Right ventricle myocardium superior (tissue), 1 donor: ENCODE data around the gene PLIN5. TPM values are rescaled to one million over a fixed set of nuclear protein-coding genes. Genes with fewer than 3 reads are reported as not detected.
"Not testable (repeated sequence)": the region's sequence is repeated elsewhere in the genome, so short reads cannot be mapped to it uniquely, and the experiment has no call there.

Source experiments
- ATAC-seq: fragments of 200-7000 bp; cut with Tn5 transposase; one replicate; pipeline ENCODE4 v1.9.1; 2020; ENCODE audit warnings: mild to moderate bottlenecking; ENCODE audit not compliant: poor library complexity
- DNase-seq: peaks from one replicate; pipeline ENCODE4 v3.0.0-alpha.2; 2020
- intact Hi-C: fragments of 100-400 bp; cut with DNase I; formaldehyde crosslinking; loops from one replicate; pipeline ENCODE4 v1.11.2; 2022
- total RNA-seq: library from RNA; stranded (reverse); fragmentation: NEBNext Ultra II Directional; extraction: Animal tissue kit (Norgen Biotek cat#: 25700); gene quantifications from one replicate; pipeline ENCODE4 v1.2.1, GENCODE V29; 2021
- donor health status: DM: no; HTN: yes; CAD: no; lungs with severe emphysema.

The PLIN5 gene
- total RNA-seq, 1 donor from 2014 or later, result 64.6 TPM

DNA sequence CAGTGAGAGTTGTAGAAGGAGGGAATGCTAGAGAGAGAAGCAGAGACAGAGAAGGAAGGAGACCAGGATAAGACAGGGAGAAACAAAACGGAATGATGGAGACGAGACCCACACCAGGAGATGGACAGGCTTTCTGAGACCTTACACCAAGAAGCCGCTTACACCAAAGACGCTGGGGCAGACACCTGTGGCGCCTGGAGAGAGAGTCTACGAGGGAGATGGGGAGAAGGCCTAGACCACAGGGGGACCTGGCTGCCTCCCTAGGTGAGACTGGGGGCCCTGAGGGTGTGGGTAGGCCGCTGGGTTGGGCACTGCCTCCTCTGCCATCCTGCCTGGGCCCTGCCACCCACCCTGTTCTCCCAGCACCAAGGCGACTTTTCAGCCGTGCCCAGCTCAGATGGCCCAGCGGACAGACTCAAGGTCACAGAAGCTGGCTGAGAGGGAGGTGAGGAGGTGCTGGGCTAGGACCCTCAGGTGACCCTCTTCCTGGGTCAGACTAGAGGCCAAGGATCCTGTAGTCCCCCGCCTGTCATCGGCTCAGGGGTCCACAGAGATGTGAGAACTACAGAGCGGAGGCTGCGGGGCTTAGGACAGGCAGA is 5.0 kb downstream of the PLIN5 start:
- ATAC-seq (no peak), DNase-seq (no peak)
- intact Hi-C loops, result no loop called here

DNA sequence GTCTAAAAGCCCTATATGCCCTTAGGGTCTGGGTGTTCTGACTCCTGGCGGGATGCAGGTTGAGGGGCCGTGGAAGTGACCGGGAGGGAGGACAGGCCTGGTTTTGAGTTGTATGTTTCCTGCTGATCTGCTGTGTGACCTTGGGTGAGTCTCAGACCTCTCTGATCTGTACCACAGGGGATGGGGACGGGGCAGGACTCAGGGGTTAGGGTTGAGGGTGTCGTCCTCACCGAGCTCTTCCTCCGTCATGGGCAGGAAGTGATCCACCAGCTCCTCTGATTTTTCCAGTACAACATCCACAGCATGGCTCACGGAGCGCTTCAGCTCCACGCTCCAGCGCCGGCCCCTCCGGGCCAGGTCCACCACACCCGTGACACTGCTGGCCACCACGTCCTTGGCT is 6.2 kb downstream of the PLIN5 start:
- ATAC-seq (no peak), DNase-seq (no peak)
- intact Hi-C loops, result no loop called here

DNA sequence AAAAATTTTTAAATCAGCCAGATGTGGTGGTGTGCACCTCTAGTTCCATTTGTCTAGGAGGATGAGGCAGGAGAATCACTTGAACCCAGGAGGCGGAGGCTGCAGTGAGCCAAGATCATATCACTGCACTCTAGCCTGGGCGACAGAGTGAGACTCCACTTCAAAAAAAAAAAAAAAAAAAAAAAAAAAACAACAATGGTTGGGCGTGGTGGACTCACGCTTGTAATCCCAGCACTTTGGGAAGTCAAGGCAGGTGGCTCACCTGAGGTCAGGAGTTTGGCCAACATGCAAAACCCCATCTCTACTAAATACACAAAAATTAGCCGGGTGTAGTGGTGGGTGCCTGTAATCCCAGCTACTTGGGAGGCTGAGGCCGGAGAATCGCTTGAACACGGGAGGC is 7.6 kb downstream of the PLIN5 start:
- ATAC-seq, DNase-seq, intact Hi-C loops: not testable (repeated sequence)

DNA sequence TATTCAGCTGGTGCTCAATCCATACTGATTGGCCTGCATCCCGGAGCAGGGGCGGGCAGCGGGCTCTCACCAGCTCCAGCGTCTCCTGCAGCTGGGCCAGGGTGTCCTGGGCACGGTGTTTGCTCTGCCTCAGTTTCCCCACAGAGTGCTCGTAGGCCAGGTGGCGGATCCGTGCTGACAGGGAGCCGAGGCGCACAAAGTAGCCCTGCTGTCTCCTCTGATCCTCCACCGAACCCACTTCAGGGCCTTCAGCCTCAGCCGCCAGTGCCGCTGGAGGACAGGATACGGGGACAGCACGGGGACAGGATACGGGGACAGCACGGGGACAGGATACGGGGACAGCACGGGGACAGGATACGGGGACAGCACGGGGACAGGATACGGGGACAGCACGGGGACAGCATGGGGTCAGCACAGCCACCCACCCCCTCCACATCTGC is 9.4 kb downstream of the PLIN5 start:
- DNase-seq, result no peak
- intact Hi-C loops, result no loop called here
- ATAC-seq, result no peak

DNA sequence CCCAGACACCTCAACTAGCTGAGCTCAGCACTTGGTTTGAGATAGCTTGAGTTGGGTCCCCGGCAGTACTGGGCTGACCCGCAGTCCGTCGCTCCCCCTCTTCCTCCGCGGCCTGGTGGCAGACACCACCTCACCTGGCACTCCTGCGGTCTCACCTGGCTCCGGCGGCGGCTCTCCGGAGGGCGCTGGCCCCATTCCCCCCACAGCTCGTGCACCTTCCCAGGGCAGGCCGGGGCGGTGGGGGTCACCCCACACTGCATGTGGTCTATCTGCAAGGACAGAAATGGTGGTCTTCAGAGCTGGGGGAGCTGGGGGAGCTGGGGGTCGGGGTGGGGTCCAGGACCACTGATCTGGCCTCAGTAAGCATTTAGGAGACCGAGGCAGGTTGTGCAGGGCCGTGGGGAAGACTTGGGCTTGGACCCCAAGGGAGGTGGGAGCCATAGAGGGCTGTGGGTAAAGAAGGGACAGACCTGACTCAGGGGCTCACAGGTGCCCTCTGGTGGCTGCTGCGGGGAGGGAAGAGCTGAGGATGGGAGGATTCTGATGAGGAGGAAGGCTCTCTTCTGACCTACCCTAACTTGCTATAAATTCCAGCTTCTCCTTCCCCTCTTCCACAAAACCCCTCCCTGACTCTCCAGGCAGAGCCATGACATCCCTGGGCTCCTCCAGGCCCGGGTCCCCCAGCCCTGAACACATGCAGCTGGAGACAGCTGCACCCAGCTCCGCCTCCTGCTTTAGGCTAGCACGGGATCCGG is 10.0 kb downstream of the PLIN5 start:
- ATAC-seq (peak; percentile 48), DNase-seq (peak; percentile 74)
- intact Hi-C loops, result no loop called here

DNA sequence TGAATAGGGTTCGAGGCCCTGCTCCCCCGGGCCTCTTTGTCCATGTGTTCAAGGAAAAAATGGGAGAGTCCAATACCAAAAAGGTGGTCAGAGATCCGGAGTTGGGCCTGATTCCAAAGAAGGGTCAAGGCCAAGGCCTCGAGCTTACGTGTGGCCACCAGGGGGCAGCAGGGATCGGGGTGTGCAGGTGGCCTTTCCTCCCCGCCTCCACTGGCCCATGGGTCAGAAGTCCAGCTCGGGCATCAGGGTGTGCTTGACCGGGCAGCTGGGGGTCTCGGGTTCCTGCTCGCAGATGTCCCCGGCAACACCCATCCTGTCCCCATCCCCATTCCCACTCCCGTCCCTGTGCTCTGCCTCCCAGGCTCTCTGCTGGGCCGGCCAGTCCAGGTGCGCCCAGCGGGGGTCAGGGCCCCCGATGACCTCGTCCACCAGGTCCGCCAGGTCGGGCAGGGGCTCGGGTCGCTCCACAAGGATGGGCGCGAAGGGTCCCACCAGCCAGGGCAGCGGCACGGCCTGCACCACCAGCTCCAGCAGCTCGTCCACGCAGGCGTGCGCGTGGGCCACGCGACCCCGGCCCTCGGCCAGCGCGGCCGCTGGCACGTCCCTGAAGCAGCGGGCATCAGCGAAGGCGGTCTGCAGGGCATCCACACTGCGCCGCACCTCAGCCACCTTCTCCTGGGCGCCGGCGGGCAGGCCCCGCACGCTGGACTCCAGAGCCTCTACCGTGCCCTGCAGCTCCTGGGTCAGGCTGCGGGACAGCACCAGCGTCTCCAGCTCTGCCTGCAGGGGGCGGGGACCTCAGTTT is 11.5 kb downstream of the PLIN5 start:
- peak; percentile 76 for DNase-seq
- no peak for ATAC-seq
- intact Hi-C loops, result no loop called here

DNA sequence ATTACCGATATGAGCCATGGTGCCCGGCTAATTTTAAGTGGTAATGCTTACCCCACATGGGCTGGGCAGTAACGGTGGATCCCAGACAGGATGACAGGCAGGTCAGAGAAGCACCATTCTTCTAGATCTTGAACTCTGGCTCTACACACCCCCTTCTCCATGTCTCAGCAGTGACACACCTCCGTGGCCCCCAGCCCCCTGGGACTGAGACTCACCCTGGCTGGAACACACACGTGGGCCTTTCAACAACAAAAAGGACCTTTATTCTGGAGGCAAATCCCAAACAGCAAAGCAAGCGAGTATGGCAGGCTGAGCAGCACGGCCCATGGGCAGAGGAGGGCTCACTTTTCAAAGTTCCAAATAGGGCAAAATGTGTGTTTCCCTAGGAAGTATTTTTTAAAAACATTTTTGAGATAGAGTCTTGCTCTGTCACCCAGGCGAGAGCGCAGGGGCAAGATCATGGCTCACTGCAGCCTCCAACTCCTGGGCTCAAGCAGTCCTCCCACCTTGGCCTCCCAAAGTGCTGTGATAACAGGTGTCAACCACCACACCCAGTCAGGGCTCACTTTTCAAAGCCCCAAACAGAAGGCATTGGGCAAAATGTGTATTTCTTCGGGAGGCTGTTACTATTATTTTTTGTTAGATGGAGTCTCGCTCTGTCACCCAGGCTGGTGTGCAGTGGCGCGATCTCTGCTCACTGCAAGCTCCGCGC is 12.6 kb downstream of the PLIN5 start:
- intact Hi-C loops, result no loop called here
- ATAC-seq, result no peak
- DNase-seq, result no peak

DNA sequence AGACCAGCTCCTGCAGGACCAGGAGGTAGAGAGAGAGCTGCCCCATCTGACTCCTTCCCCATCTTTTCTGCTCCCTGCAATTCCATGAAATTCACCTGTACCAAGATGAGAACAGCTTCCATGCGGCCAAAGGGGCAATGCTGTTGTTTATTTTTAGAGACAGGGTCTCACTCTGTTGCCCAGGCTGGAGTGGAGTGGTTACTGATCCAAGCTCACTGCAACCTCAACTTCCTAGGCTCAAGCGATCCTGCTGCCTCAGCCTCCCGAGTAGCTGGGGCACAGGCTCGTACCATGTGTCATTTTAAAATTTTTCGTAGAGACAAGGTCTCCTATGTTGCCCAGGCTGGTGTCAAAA is 13.2 kb downstream of the PLIN5 start:
- DNase-seq (no peak), ATAC-seq (no peak)
- intact Hi-C loops, result no loop called here

DNA sequence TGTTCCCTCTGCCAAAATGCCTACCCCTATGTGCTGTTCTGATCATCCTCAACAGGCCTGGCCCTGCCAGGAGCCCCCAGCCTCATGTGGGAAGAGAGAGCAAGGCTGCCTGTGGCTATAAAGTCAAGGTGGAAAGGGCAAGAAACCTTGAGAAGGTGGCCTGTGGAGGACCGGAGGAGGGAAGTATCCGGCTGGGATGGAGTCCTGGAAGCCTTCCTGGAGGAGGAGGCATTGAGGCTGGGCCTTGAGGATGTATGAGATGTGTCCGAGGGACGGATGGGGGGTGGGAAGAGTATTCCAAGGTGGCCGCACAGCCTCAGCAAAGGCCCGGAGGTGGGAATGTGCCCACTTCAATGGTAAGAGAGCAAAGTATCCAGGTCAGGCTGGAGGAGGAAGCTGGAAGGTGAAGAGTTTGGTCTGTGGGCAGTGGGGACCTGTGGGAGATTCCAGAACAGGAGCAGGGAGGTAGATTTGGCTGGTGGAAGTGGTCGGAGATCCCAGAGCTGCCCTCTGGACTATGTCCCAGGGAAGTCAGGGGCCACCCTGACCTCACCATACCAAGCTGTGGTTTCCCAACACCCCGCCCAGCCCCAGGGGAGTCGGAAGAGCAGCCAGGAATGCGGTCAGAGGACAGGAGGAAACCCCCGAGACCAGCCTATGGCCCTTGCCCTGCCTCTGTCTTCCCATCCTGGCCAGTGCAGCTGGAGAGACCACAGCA is 13.7 kb downstream of the PLIN5 start:
- DNase-seq (peak; percentile 44), ATAC-seq (no peak)
- intact Hi-C loops, result no loop called here

DNA sequence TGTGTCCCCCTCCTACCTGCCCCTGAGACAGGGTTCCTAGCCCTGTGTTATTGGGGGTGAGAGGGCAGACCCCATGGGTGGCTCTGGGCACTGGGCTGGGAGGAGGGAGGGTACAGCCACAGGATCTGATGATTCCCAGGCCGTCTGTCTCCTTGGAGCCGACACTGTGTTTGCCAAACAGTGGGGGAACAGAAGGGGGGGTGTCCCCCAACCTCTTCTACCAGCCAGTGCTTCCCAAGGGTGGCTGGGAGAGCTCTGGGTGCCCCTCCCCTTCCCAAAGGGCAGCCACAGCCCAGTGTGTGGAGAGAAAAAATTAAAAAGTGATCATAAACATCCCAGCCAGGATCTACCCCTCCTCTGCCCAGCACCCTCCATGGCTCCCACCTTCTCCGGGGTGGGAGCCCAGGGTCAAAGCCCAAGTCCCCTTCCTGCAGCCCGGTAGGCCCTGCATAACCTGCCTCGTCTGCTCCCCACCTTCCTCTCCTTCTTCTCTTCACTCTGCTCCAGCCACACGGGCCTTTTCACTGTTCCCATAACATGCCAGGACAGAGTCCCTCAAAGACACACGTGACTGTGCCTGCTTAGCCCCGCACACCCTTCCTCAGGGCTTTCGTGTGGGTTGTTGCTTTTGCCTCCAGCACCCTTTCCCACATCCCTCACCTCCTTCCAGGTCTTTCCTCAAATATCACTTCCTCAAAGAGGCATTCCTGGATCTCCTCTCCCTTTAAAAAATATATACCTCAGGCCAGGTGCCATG is 15.3 kb downstream of the PLIN5 start:
- DNase-seq (peak; percentile 73), ATAC-seq (peak; percentile 73)
- intact Hi-C loops, result no loop called here

DNA sequence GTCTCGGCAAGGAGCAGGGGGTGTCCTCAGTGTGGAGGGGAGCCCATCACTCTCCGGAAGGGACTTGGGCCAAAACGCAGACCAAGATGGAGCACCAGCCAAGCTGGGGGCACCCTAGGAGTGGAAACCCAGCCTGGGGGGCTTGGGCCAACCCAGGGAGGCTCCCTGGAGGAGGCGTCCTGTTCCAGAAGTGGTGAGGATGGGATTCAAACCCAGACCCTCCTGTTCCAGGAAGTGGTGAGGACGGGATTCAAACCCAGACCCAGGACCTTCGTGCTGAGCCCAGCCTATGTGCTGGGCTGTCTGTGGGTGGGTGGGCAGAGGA is 15.9 kb downstream of the PLIN5 start:
- intact Hi-C loops, result no loop called here
- ATAC-seq (no peak), DNase-seq (no peak)

DNA sequence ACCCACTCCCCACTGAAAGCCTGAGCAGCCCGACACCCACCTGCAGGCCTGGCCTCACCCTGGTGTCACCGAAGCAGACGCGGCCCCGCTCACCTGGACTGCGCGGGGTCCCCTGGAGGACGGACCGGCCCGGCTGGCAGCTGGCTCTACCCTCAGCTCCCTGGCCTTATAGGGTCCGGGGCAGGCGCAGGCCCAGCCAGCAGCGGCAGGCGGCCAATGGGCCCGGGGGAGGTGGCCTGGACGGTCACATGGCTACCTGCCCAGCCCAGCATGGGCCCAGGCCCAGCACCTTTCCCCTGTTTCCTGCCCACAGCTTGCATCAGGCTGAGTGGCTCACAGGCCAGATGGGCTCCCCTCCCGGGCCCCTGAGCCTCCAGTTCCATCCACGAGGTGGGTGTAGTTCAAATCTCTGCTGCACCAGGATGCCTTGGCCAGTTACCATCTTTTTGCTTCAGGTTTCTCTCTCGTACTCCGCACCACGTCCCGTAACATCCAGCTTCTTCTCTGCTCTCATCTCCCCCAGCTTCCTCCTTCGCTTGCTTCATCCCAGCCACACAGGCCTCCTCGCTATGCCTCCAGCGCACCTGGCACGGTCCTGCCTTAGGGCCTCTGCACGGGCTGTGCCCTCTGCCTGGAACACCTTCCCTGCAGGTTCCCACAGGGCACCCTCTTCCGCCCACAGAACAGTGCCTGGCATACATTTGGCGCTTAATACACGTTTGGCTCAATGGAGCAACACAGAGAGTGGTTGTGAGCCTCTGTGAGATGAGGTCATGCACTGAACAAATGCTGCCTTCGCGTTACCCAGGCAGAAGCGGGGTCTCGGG is 16.5 kb downstream of the PLIN5 start, which contains the start of gene PLIN4:
Gene PLIN4, minus strand, starts transcription at position 142 of the 827 bp plus-strand sequence. CDS start 214 bp downstream, outside the sequence.
- DNase-seq (peak; percentile 89), ATAC-seq (peak; percentile 81)
- intact Hi-C loops, result no loop called here

DNA sequence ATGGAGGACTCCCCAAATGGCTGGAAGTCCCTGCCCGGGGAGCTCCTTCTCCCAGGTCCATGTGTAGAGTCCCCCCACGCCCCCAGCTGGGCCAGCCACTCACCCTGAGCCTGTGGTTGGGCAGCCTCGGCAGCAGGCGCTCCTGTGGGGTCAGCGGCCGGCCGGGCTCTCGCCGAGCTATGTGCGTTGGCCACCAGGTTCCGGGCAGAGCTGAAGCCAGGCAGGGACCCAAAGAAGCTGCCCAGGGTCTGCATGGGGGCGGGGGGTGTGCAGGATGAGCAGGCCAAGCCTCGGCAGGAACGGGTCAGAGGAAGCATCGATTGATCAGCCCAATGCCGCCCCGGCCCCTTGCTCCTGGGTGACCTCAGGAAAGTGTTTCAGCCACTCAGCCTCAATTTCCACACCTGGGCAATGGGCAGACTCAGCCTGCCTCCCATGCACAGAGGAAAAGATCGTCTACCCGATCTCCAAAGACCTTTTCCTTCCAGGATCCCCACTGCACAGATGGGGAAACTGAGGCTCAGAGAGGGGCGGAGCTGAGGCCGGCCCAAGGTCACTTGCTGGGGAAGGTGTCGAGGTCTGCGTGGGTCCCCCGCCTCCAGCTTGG is 17.5 kb downstream of the PLIN5 start:
- DNase-seq (no peak), ATAC-seq (peak; percentile 2)
- intact Hi-C loops, result no loop called here

DNA sequence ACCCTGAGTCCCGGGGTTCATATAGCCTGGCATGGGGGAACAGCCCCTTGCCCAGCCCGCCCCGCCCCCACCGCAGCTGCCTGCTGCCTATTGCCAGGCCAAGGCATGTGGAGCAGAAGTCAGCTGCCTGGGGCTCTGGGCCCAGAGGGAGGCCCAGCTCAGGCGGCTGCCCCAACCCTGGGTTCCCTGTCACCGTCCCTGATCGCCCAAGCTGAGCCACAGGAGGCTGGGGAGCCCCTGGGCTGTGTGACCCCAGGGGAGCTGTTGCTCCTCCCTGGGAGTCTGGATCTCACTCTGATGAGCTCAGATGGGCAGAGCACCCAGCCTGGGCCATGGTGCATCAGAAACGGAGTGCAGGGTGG is 18.1 kb downstream of the PLIN5 start:
- intact Hi-C loops, result no loop called here
- no peak for DNase-seq
- peak; percentile 42 for ATAC-seq

DNA sequence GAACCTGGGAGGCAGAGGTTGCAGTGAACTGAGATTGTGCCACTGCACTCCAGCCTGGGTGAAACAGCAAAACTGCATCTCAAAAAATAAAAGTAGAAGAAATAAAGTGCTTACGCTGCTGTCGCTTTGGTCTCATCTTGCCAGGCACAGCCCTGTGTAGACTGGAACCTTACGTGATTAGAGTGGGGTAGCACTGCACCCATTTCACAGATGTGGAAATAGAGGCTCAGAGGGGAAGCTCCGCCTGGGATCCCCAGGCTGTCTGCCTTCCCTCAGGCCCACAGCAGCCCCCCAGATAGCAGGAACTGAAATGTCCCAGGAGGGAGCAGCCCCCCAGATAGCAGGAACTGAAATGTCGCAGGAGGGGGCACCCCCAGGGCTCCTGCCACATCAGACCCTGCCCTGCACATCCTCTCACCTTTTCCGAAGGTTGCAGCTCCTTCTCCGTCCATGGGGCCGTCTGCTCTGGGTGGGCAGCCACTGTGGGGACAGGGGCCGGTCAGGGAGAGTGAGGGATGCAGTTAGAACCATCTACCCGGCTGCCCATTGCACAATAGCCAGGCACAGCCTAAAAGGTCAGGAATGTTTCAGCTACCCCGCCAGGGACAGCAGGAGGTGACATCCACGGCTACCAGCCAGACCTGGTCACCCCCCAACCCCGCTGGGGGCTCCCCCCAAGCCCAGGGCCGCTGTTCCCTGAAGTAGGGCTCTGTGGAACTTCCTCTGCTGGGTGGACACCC is 18.7 kb downstream of the PLIN5 start:
- no peak for DNase-seq
- intact Hi-C loops, result no loop called here

DNA sequence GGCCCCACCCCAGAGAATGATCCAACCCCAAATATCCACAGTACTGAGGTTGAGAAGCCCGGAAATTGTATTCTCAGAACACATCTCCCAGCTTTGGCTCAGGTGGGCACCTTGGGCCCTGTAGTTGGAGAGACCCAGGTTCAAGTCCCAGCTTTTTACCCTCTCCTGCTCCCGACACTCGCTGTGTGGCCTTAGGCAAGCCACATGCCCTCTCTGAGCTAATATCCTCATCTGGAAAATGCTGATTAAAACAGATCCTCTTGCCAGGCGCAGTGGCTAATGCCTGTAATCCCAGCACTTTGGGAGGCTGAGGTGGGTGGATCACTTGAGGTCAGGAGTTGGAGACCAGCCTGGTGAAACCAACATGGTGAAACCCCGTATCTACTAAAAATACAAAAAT is 19.3 kb downstream of the PLIN5 start:
- intact Hi-C loops, result no loop called here
- ATAC-seq, result no peak
- no peak for DNase-seq

More for the DNA sequence above, 18.7 kb downstream of the PLIN5 start:
- peak; percentile 8 for ATAC-seq
